HEK293 (cell line): ENCODE results near the gene STX18.

Source experiments
- ZFP3 ChIP-seq: fragments of 450-650 bp; formaldehyde crosslinking; IDR thresholded peaks from 2 replicates; pipeline ENCODE4 v1.5.1; 2016; ENCODE audit warnings: low read depth, missing biosample characterization, missing genetic modification characterization
- ZNF221 ChIP-seq: fragments of 450-650 bp; formaldehyde crosslinking; IDR thresholded peaks from 2 replicates; pipeline ENCODE4 v1.5.1; 2017; ENCODE audit warnings: missing biosample characterization, missing genetic modification characterization, borderline replicate concordance

- TF ChIP-seq ZFP3 (tag by site-specific recombination), result no peak
- no peak for TF ChIP-seq ZNF221
These were observed 154.1 kb downstream of the STX18 start for GRCh38 chr4:4387531-4388310.
